CD8-positive, alpha-beta memory T cell (primary cell): Measurements from ENCODE around the gene GOLGA6D. TPM values are rescaled to one million over a fixed set of nuclear protein-coding genes. Genes with fewer than 3 reads are reported as not detected.
"Not testable (repeated sequence)": the region's sequence is repeated elsewhere in the genome, so short reads cannot be mapped to it uniquely, and the experiment has no call there.

ENCODE experiments used
- CTCF ChIA-PET: fragments of 350-600 bp; sonication (Branson Sonifier 250); formaldehyde crosslinking; loops from one replicate; lab custom pipeline; 2021; ENCODE audit warnings: antibody characterized with exemption; lab: Charles Lee
- POLR2A ChIA-PET: fragments of 350-600 bp; sonication (Branson Sonifier 250); formaldehyde crosslinking; loops from one replicate; lab custom pipeline; 2021; ENCODE audit warnings: antibody characterized with exemption; lab: Charles Lee
- DNase-seq, 5 donors: peaks; one replicate each; pipeline versions ENCODE4 v3.0.0 to v3.0.0-alpha.2; 2020 to 2022; ENCODE audit warnings: mixed read lengths in 1 of 5
- H3K27ac ChIP-seq: one replicate; pipeline ENCODE4 v1.7.0; 2013; ENCODE audit warnings: low read depth, mild to moderate bottlenecking, low read length, moderate library complexity
- H3K27me3 ChIP-seq: 2 replicates; pipeline ENCODE4 v1.7.0; 2013; ENCODE audit warnings: low read length, mild to moderate bottlenecking; ENCODE audit not compliant: insufficient read depth, poor library complexity, severe bottlenecking
- H3K36me3 ChIP-seq: 2 replicates; pipeline ENCODE4 v1.7.0; 2013; ENCODE audit warnings: mild to moderate bottlenecking, low read length, moderate library complexity; ENCODE audit not compliant: insufficient read depth
- H3K4me1 ChIP-seq: 2 replicates; pipeline ENCODE4 v1.7.0; 2013; ENCODE audit warnings: mild to moderate bottlenecking, low read length, moderate library complexity; ENCODE audit not compliant: insufficient read depth
- H3K4me3 ChIP-seq: 2 replicates; pipeline ENCODE4 v1.7.0; 2013; ENCODE audit warnings: mild to moderate bottlenecking, low read length
- H3K9me3 ChIP-seq: 2 replicates; pipeline ENCODE4 v1.7.0; 2013; ENCODE audit warnings: mild to moderate bottlenecking, low read length
- H3K27ac Mint-ChIP-seq, 8 donors: one replicate each; pipeline ENCODE4 v1.8.0; 2020 to 2021; ENCODE audit warnings: mixed read lengths in 8 of 8, mild to moderate bottlenecking in 6 of 8, inconsistent platforms in 3 of 8, moderate library complexity in 3 of 8
- H3K27me3 Mint-ChIP-seq, 2 donors: one replicate each; pipeline ENCODE4 v1.8.0; 2020 to 2021; ENCODE audit warnings: mixed read lengths in 2 of 2, mild to moderate bottlenecking in 1 of 2, moderate library complexity in 1 of 2
- H3K36me3 Mint-ChIP-seq, 3 donors: one replicate each; pipeline ENCODE4 v1.8.0; 2020 to 2021; ENCODE audit warnings: mixed read lengths in 3 of 3, inconsistent platforms in 1 of 3, mild to moderate bottlenecking in 1 of 3
- H3K4me1 Mint-ChIP-seq, 3 donors: one replicate each; pipeline ENCODE4 v1.8.0; 2020 to 2021; ENCODE audit warnings: mixed read lengths in 3 of 3, inconsistent platforms in 1 of 3, mild to moderate bottlenecking in 1 of 3
- H3K4me3 Mint-ChIP-seq, 7 donors: one replicate each; pipeline ENCODE4 v1.8.0; 2020 to 2021; ENCODE audit warnings: mixed read lengths in 7 of 7, mild to moderate bottlenecking in 6 of 7, moderate library complexity in 4 of 7, inconsistent platforms in 2 of 7
- H3K9me3 Mint-ChIP-seq, 5 donors: one replicate each; pipeline ENCODE4 v1.8.0; 2020 to 2022; ENCODE audit warnings: mixed read lengths in 5 of 5, mild to moderate bottlenecking in 3 of 5, moderate library complexity in 2 of 5, inconsistent platforms in 1 of 5
- polyA plus RNA-seq: library from polyadenylated mRNA; unstranded; fragments of 300-500 nt; fragmentation: Illumina TruSeq; gene quantifications from one replicate; pipeline ENCODE4 v1.2.3, GENCODE V29; 2021
- total RNA-seq, 2 experiments: library from RNA; stranded (reverse); gene quantifications; one replicate each; pipeline ENCODE4 v1.2.3, GENCODE V29; 2021

Gene GOLGA6D, protein sequence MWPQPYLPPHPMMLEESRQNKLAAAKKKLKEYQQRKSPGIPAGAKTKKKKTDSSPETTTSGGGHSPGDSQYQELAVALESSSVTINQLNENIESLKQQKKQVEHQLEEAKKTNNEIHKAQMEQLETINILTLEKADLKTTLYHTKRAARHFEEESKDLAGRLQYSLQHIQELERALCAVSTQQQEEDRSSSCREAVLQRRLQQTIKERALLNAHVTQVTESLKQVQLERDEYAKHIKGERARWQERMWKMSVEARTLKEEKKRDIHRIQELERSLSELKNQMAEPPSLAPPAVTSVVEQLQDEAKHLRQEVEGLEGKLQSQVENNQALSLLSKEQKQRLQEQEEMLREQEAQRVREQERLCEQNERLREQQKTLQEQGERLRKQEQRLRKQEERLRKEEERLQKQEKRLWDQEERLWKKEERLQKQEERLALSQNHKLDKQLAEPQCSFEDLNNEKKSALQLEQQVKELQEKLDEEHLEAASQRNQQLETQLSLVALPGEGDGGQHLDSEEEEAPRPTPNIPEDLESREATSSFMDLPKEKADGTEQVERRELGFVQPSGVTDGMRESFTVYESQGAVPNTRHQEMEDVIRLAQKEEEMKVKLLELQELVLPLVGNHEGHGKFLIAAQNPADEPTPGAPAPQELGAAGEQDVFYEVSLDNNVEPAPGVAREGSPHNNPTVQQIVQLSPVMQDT
- not detected for total RNA-seq
- polyA plus RNA-seq, result not detected

DNA sequence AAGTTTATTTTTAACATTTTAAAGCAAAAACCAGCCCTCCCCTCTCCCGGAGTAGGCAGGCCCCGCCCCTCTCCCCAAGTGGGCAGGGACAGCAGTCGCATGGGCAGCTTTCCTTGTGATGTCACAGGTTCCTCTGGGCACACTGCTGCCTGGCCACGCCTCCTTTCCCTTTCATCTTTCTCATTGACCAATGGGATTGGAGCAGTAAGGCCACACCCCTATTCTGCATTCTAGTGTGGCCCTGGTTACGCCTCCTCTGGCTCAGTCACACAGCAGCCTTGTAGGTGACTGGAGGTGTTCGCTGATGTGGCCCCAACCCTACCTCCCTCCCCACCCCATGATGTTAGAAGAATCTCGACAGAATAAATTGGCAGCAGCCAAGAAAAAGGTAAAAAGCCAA is at the start of gene GOLGA6D:
GOLGA6D (plus strand) TSS at position 264 of the 400 bp plus-strand sequence; CDS start at position 305, 41 bp downstream.
- H3K4me1 ChIP-seq, H3K9me3 Mint-ChIP-seq, H3K36me3 Mint-ChIP-seq, DNase-seq, H3K4me3 Mint-ChIP-seq, POLR2A ChIA-PET, H3K27ac Mint-ChIP-seq, CTCF ChIA-PET, H3K27me3 ChIP-seq, H3K4me3 ChIP-seq, H3K4me1 Mint-ChIP-seq, H3K9me3 ChIP-seq, H3K36me3 ChIP-seq, H3K27ac ChIP-seq, H3K27me3 Mint-ChIP-seq: not testable (repeated sequence)

DNA sequence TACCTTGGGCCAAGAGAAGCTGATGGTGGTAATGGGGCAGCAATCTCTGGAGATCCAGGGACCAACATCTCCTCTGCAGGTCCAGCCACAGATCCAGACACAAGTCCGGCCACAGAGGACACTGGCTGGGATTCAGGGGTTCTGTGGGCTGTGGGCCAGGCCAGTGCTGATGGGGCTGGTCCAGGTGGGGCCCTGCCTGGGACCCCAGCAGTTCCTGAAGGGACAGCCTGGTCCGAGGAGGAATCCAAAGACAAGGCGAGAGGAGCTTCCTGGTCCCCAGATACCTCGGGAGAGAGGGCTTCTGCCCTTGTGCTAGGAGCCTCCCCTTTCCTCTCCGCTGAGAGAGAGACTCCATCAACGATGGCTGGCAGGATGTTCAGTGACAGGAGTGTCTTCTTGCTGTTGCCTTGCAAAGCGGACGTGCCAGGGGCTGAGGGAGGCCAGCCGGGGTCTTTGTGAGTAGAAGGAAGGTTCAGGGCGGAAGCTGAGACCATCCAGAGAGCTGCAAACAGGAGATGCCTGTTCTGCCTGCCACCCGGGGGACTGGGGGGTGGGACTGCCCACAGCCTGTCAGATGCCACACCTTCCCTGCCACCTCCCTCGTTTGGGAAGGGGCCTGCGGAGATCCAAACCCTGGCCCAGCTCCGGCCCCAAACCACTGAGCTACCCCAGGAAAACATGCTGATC is 49.0 kb upstream of the GOLGA6D start:
- Histone ChIP-seq H3K4me3 (no peak overlapping the region), H3K9me3 (no peaks in the 10 kb centered on the region), H3K27ac (no peak overlapping the region), H3K27me3 (no peaks in the 10 kb centered on the region), H3K36me3 (no peaks in the 10 kb centered on the region), H3K4me1 (no peaks in the 10 kb centered on the region)
- Mint-ChIP-seq H3K9me3 (peaks cover 0 to 2% (median 0%) of the 10 kb centered on the region in 5 donors), H3K27ac (no peak overlapping the region), H3K4me3 (no peak overlapping the region), H3K4me1 (no peaks in the 10 kb centered on the region), H3K36me3 (no peaks in the 10 kb centered on the region), H3K27me3 (peaks cover 8 to 41% of the 10 kb centered on the region in 2 donors)
- CTCF ChIA-PET, result interaction anchor here (1.1 to 1.4 kb wide), 2 partner anchors 14 to 205 kb away, joined by 3 to 4 read pairs; no protein-coding TSS in a partner anchor
- POLR2A ChIA-PET, result no interaction called here
- no peak for DNase-seq

DNA sequence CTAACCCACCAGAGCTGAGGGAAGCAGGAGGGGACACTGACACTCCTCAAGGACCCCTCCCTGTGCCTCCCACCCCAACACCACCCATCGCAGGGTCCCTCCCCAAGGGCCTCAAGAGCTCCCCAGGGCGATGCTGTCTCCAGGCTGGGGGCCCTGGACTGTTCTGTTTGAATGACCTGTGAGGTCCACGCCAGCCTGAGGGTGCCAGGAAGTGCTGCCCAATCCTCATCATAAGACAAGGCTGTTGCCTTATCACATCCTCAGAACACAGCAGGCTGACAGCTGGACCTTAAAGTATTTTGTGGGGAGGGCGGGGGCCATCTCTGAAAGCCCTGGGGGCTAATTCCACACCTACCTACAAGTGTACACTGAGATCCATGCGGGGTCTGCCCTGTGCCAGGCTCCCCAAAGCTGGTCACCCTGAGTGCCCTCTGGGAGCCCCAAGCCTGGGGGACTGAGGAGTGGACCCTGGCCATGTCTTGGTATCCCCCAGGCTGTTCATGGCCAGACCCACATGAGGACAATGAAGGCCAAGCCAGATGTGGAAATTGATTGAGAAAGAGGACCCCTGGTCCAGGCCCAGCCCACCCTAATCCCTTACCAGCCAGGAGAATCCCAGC is 48.3 kb upstream of the GOLGA6D start:
- H3K4me1 ChIP-seq, result no peaks in the 10 kb centered on the region
- ChIA-PET POLR2A (no interaction called here), CTCF (interaction anchor here (1.1 to 1.4 kb wide), 2 partner anchors 14 to 205 kb away, joined by 3 to 4 read pairs; no protein-coding TSS in a partner anchor)
- H3K9me3 Mint-ChIP-seq, result peaks cover 0 to 2% (median 0%) of the 10 kb centered on the region in 5 donors
- no peaks in the 10 kb centered on the region for H3K36me3 Mint-ChIP-seq
- H3K27ac Mint-ChIP-seq, result no peak overlapping the region
- no peak for DNase-seq
- H3K27me3 ChIP-seq, result no peaks in the 10 kb centered on the region
- H3K27me3 Mint-ChIP-seq, result peaks cover 8 to 46% of the 10 kb centered on the region in 2 donors
- H3K4me1 Mint-ChIP-seq, result no peaks in the 10 kb centered on the region
- H3K36me3 ChIP-seq, result no peaks in the 10 kb centered on the region
- H3K27ac ChIP-seq, result no peak overlapping the region
- no peaks in the 10 kb centered on the region for H3K9me3 ChIP-seq
- no peak overlapping the region for H3K4me3 Mint-ChIP-seq
- H3K4me3 ChIP-seq, result no peak overlapping the region

DNA sequence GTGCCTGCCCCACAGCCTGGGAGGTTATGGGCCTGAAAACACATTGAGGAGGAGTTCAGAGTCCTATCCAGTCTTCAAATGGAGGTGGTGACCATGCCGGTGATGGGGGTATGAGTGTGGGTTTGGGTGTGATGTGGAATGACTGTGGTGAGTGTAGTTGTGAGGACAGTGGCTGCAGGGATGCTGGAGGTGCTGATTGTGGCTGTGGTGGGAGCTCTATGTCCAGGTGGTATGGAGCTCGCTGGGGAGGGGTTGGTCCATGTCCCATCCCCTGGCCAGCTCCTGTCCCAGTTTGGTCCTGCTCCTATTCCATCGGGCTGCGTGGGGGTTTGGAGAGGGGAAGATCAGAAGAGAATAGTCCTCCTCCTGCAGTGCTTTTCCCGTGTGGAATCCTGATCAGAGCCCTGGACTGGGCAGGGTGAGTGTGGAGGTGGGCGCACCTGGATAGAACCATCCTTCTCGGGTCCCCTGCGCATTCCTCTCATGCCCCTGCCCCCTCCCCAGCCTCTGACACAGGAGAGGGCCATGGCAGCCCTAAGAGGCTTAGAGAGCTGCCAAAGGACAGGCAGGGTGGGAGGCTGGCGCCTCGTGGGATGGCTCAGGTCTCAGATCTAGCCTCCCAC is 47.5 kb upstream of the GOLGA6D start:
- H3K27ac ChIP-seq, result no peak overlapping the region
- no peaks in the 10 kb centered on the region for H3K36me3 ChIP-seq
- no peaks in the 10 kb centered on the region for H3K27me3 ChIP-seq
- ChIA-PET CTCF (no interaction called here), POLR2A (no interaction called here)
- Mint-ChIP-seq H3K27me3 (peaks cover 8 to 49% of the 10 kb centered on the region in 2 donors), H3K27ac (no peak overlapping the region), H3K4me3 (no peak overlapping the region), H3K4me1 (no peaks in the 10 kb centered on the region), H3K36me3 (no peaks in the 10 kb centered on the region), H3K9me3 (peaks cover 0 to 2% (median 0%) of the 10 kb centered on the region in 5 donors)
- no peak overlapping the region for H3K4me3 ChIP-seq
- H3K9me3 ChIP-seq, result no peaks in the 10 kb centered on the region
- peak in 1 of 5 donors; percentile 24 for DNase-seq
- no peaks in the 10 kb centered on the region for H3K4me1 ChIP-seq

DNA sequence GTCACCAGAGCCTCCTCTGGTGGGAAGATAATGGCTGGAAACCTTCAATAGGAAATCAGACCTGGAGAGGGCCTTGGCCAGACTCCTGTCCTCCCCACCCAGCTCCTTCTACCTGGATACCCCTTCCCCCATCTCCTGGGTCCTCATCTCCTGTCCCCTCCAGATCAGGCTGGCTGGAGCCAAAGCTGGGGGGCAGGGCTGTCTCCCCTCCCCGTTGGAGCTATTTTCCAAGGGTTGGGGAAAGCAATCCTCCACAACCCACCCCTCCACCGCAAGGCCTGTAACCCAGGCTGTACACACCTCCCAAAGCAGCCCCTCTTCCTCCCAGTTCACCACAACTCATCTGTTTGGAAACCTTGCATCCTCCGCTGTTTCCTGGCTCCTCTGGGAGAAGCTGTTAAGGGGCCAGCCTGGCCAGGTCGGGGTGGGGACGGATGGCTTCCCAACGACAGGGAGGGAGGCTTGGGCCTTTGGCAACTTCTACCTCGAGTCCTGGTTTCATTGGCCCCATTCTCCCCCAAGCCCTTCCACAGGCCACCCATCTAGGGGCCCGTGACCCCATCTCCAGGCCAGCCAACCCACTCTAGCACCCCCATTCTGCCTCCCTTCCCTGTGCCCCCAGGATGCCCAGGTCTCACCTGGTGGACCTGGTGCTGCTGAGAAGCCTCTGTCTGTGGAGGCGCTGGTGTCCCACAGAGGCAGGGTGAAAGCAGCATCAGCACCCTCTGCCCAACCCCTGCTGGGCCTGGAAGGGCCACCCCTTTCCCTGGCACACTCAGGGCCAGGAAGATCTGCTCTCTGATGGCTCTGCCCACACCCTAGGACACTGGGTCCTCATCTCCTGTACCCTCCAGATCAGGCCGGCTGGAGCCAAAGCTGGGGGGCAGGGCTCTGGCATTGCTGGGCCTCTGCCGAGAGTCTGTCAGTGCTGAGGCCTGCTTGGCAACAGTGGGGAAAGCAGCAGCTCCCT is 46.6 kb upstream of the GOLGA6D start:
- H3K36me3 Mint-ChIP-seq, result no peaks in the 10 kb centered on the region
- no peak overlapping the region for H3K4me3 ChIP-seq
- H3K4me1 ChIP-seq, result no peaks in the 10 kb centered on the region
- peaks cover 0 to 2% (median 0%) of the 10 kb centered on the region in 5 donors for H3K9me3 Mint-ChIP-seq
- CTCF ChIA-PET, result no interaction called here
- H3K27ac Mint-ChIP-seq, result no peak overlapping the region
- H3K27me3 Mint-ChIP-seq, result peaks cover 11 to 50% of the 10 kb centered on the region in 2 donors
- no peak overlapping the region for H3K4me3 Mint-ChIP-seq
- H3K36me3 ChIP-seq, result no peaks in the 10 kb centered on the region
- no peaks in the 10 kb centered on the region for H3K9me3 ChIP-seq
- no peak overlapping the region for H3K27ac ChIP-seq
- no peak for DNase-seq
- H3K4me1 Mint-ChIP-seq, result no peaks in the 10 kb centered on the region
- POLR2A ChIA-PET, result interaction anchor here (0.6 kb wide), 1 partner anchor 933 kb away, joined by 3 read pairs; no protein-coding TSS in a partner anchor
- no peaks in the 10 kb centered on the region for H3K27me3 ChIP-seq

DNA sequence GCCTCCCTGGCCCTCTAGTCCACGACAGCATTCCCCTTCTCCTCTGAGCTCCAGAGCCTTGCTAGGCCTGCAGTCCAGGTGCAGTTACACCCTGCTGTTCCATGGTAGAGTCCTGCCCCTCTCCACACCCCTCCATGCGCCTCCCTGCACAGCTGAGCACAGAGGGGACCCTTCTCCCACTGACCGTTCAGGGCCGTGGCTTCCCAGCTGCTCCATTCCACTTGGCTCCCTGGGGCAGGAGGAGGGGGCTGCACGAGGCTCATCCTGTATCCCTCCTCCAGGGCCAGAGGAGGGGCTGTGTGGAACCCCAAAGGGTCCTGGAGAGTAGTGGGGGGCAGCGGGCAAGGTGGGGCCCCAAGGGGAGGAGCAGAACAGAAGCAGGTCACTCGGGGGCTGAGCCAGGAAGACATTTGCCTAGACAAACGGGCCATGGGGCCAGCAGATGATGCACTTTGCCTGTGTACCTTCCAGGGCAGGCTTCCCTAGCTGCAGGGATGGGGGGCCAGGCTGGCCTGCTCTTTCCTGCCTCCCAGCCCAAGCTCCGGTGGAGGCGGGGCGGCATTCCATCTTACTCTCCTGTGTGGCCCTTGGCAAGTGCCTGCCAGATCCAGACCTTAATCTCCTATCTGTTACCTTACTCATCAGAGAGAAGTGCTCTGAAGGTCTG is 45.2 kb upstream of the GOLGA6D start:
- H3K36me3 Mint-ChIP-seq, result no peaks in the 10 kb centered on the region
- ChIA-PET CTCF (no interaction called here), POLR2A (no interaction called here)
- H3K4me3 Mint-ChIP-seq, result no peak overlapping the region
- H3K4me1 Mint-ChIP-seq, result no peaks in the 10 kb centered on the region
- peaks cover 0 to 2% (median 0%) of the 10 kb centered on the region in 5 donors for H3K9me3 Mint-ChIP-seq
- Histone ChIP-seq H3K27ac (no peak overlapping the region), H3K4me1 (no peaks in the 10 kb centered on the region), H3K36me3 (no peaks in the 10 kb centered on the region), H3K9me3 (no peaks in the 10 kb centered on the region), H3K4me3 (no peak overlapping the region), H3K27me3 (no peaks in the 10 kb centered on the region)
- DNase-seq, result peak in 1 of 5 donors; percentile 38
- no peak overlapping the region for H3K27ac Mint-ChIP-seq
- peaks cover 8 to 37% of the 10 kb centered on the region in 2 donors for H3K27me3 Mint-ChIP-seq
